ENCODE results near the gene RFTN1. TPM values are rescaled to one million over a fixed set of nuclear protein-coding genes. Genes with fewer than 3 reads are reported as not detected.

RFTN1 gene
- total RNA-seq, 3 donors from 2014 or later, result 6.9 to 12.6 (median 9.7) TPM

DNA sequence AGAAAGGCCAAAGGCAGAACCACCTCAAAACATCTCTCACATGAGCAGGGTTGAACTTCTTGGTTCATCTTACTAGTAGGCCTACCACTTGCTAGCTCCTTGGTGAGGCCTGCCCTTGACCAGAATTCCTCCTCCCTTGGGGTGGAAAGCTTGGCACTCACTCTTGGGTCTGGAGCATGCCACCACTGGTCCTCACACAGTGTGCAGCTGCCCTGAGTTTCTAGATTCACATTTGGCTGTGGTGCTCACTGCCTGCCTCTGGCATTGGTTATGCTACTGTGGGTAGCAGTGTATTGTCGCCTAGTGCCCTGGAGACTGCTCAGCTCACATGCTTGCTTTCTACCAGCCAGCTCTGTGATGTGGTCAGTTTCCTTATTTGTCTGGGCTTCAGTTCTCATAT is 224.8 kb downstream of the RFTN1 start:
- DNase-seq, result no peak
- H3K9me3 ChIP-seq, result no peaks in the 10 kb centered on the region
- TF ChIP-seq, protein P1, sequence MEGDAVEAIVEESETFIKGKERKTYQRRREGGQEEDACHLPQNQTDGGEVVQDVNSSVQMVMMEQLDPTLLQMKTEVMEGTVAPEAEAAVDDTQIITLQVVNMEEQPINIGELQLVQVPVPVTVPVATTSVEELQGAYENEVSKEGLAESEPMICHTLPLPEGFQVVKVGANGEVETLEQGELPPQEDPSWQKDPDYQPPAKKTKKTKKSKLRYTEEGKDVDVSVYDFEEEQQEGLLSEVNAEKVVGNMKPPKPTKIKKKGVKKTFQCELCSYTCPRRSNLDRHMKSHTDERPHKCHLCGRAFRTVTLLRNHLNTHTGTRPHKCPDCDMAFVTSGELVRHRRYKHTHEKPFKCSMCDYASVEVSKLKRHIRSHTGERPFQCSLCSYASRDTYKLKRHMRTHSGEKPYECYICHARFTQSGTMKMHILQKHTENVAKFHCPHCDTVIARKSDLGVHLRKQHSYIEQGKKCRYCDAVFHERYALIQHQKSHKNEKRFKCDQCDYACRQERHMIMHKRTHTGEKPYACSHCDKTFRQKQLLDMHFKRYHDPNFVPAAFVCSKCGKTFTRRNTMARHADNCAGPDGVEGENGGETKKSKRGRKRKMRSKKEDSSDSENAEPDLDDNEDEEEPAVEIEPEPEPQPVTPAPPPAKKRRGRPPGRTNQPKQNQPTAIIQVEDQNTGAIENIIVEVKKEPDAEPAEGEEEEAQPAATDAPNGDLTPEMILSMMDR (IDR thresholded peaks at IDR 0.05), result no peak
- H3K4me3 ChIP-seq, result no peak overlapping the region
- ATAC-seq, result peak; percentile 26
- H3K4me1 ChIP-seq (ENCODE audit: low read depth), result no peaks in the 10 kb centered on the region
- no peaks in the 10 kb centered on the region for H3K36me3 ChIP-seq (ENCODE audit: low read depth)
- intact Hi-C loops (cut with DNase I, micrococcal nuclease), result loop anchor here in 1 of 2 donors (5.0 kb wide), 1 partner anchor 264 kb away; no protein-coding TSS in a partner anchor

DNA sequence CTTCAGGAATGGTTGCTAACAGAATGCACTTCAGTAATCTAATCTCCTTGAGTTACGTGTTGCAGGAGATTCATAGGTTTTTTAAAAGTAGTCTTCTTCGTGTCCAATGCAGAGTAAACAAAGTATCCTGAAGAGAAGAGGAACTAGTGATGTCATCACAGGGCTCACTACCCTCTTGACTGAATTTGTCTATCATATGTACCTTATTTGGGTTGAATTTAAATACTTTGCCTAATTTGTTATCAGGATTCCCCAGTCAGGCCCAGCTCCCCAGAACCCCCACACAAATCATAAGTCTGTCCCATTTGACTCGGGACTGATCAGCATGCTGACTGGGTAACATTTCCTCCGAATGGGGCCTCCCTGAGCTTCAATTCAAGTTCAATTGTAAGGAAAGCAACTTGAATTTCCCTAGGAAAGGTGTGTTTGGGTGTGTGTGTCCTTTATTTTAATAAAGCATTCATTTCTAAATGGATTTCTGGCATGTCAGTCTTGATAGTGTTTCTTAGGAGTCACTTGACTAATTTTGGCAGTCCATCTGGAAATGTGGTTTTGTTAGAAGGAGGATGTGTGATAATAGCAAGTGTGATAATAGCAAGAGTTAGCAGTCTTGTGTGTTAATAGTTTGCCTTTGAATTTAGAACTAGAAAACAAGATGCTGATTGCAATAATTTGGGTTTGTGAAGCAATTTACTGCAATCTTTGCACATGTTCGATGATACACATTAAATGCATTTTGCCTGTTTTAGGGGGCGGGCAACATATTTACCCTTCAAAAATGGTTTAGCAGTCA is 226.6 kb downstream of the RFTN1 start:
- H3K4me3 ChIP-seq, result no peak overlapping the region
- H3K36me3 ChIP-seq (ENCODE audit: low read depth), result no peaks in the 10 kb centered on the region
- TF ChIP-seq, protein P1 (IDR thresholded peaks at IDR 0.05), result no peak
- intact Hi-C loops (cut with DNase I, micrococcal nuclease), result loop anchor here in 1 of 2 donors (5.0 kb wide), 1 partner anchor 265 kb away; no protein-coding TSS in a partner anchor
- DNase-seq (no peak), ATAC-seq (peak; percentile 24)
- no peaks in the 10 kb centered on the region for H3K9me3 ChIP-seq
- no peaks in the 10 kb centered on the region for H3K4me1 ChIP-seq (ENCODE audit: low read depth)

DNA sequence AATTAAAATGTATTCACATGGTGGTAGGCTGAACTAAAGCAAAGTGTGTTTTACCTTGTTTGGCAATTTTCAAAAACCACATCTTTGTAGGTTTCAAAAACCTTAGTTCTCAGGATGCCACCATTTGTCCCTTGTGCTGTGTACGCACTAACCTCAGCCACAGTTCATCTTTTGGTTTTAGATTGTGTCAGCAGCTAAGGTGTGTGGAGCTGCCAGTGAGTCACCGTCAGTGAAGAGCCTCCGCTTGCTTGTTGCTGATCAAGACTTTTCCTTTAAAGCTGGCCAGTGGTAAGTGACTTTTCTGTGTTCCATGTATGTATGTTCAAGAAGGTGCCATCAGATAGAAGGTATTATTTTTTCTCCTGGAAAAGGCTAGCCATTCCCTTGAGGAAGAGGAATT is 227.3 kb downstream of the RFTN1 start:
- Histone ChIP-seq H3K4me3 (no peak overlapping the region), H3K36me3 (ENCODE audit: low read depth) (no peaks in the 10 kb centered on the region), H3K9me3 (no peaks in the 10 kb centered on the region), H3K4me1 (ENCODE audit: low read depth) (no peaks in the 10 kb centered on the region)
- ATAC-seq (peak; percentile 81), DNase-seq (peak in 1 of 3 donors; percentile 31)
- TF ChIP-seq, protein P1 (IDR thresholded peaks at IDR 0.05), result no peak
- intact Hi-C loops (cut with DNase I, micrococcal nuclease), result loop anchor here in 1 of 2 donors (5.0 kb wide), 1 partner anchor 266 kb away; no protein-coding TSS in a partner anchor

DNA sequence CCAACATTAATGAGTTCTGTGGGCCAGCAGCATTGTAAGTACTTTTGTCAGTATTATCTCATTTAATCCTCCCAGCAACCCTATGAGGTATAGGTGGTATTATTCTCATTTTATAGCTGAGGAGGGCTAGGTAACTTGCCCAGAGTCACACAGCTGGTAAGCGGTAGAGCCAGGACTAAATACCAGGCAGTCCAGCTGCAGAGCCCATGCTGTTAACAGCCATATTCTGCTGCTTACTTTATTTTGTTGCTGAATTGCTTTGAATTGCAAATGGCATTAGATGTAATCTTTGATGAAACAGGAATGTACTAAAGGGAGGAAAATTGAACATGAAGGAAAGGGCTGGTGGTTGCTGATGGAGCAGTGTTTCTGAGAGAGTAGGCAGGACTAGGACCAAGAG is 228.9 kb downstream of the RFTN1 start:
- no peak for DNase-seq
- H3K4me1 ChIP-seq (ENCODE audit: low read depth), result no peaks in the 10 kb centered on the region
- intact Hi-C loops (cut with DNase I, micrococcal nuclease), result loop anchor here in 1 of 2 donors (5.0 kb wide), 1 partner anchor 268 kb away; no protein-coding TSS in a partner anchor
- TF ChIP-seq, protein P1 (IDR thresholded peaks at IDR 0.05), result no peak
- no peak overlapping the region for H3K4me3 ChIP-seq
- H3K36me3 ChIP-seq (ENCODE audit: low read depth), result no peaks in the 10 kb centered on the region
- no peaks in the 10 kb centered on the region for H3K9me3 ChIP-seq
- ATAC-seq, result no peak

DNA sequence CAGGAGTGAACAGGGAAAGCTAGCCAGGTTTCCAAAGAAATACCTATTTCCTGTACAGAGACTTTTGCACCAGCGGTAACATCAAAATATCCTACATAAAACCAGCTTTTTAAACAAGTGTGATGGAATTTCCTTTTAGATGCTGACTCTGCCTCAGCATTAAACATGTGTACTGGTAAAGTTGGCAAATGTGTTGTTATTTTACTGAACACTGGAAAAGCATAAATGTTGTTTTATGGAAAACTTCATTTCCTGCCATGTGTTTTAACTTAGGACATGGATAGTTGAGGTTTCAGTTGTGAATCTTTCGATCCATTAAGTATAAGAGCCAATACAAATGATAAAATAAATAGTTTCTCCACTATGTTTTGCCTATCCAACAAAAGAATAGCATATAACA is 232.8 kb downstream of the RFTN1 start:
- no peaks in the 10 kb centered on the region for H3K4me1 ChIP-seq (ENCODE audit: low read depth)
- no peaks in the 10 kb centered on the region for H3K9me3 ChIP-seq
- TF ChIP-seq, protein P1 (IDR thresholded peaks at IDR 0.05), result no peak
- DNase-seq (no peak), ATAC-seq (no peak)
- H3K4me3 ChIP-seq, result no peak overlapping the region
- H3K36me3 ChIP-seq (ENCODE audit: low read depth), result no peaks in the 10 kb centered on the region
- intact Hi-C loops (cut with DNase I, micrococcal nuclease), result no loop called here

All from mucosa of descending colon (tissue), 3 donors.